C4-2B (cell line): ENCODE results near the gene CCDC28B.

Experiments
- CTCF ChIP-seq: fragments of 450-650 bp; conservative IDR thresholded peaks from 2 replicates; pipeline ENCODE4 v1.5.1; 2017; ENCODE audit warnings: mild to moderate bottlenecking
- ZFX ChIP-seq: fragments of 450-650 bp; IDR thresholded peaks from 2 replicates; pipeline ENCODE4 v1.6.1; 2017

GRCh38 chr1:32239337-32239736, 38.9 kb downstream of the CCDC28B start:
- no peak for TF ChIP-seq CTCF
- no peak for TF ChIP-seq ZFX
